VCaP (cell line): ENCODE measurements around the gene MTSS2.
A peak's percentile ranks its signal among the peaks of the same experiment; 100 is the strongest.

Experiments
- H3K27ac ChIP-seq: fragments of 450-650 bp; 2 replicates; pipeline ENCODE4 v1.5.1; 2017
- CTCF ChIP-seq: fragments of 450-650 bp; conservative IDR thresholded peaks from 2 replicates; pipeline ENCODE4 v1.5.1; 2017; ENCODE audit warnings: mild to moderate bottlenecking, moderate library complexity

The MTSS2 gene

DNA sequence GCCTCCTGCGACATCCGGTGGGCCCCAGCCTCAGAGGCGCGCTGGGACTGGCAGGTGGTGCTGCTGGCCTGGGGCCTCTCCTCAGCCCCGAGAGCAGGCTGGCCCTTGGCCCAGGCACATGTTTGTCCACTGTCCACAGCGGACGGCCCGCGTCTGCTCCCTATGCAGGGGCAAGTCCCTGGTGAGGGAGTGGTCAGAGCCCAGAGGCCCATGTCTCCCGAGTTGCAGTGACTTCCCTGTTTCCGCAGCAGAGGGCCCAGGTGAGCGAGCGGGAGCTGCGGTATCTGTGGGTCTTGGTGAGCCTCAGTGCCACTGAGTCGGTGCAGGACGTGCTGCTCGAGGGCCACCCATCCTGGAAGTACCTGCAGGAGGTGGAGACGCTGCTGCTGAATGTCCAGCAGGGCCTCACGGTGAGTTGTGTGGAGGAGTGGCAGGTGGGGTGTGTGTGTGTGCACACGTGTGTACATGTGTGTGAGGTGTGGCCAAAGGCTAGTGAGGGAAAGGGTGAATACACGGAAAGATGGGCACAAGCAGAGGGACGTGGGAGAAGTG, 29.1 kb downstream of the MTSS2 start:
- H3K27ac ChIP-seq = no peak overlapping the region; the same call in 1 of the 2 replicates
- TF ChIP-seq CTCF = peak; percentile 62

DNA sequence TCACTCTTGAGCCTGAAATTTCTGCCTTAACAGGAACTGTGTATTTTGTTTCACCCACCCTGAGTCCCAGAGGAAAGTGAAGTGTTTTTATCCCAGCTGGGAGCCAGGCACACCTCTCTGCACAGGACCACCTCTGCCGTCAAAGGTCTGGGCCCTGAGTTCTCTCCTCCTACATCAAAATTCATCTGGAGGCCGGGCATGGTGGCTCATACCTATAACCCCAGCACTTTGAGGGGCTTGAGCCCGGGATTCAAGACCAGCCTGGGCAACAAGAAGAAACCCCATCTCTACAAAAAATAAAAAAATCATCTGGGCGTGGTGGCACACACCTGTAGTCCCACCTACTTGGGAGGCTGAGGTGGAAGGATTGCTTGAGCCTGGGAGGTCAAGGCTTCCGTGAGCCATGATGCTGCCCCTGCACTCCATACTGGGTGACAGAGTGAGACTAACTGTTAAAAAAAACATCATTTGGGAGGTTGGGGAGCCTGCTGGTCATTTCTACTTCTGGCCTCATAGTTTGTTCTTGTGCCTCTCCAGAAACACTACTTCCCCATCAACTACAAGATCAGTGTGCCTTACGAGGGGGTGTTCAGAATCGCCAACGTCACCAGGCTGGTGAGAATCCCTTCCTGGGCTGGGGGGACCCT, 29.7 kb downstream of the MTSS2 start:
- TF ChIP-seq CTCF = no peak
- H3K27ac ChIP-seq = no peak overlapping the region; the same call in 1 of the 2 replicates

- no peak overlapping the region for H3K27ac ChIP-seq
- TF ChIP-seq CTCF = peak; percentile 81
Observed at GRCh38 chr16:70653809-70654771, 31.8 kb downstream of the MTSS2 start.

- no peak for TF ChIP-seq CTCF
- no peak overlapping the region for H3K27ac ChIP-seq
Observed at GRCh38 chr16:70653406-70653805, 32.4 kb downstream of the MTSS2 start.

DNA sequence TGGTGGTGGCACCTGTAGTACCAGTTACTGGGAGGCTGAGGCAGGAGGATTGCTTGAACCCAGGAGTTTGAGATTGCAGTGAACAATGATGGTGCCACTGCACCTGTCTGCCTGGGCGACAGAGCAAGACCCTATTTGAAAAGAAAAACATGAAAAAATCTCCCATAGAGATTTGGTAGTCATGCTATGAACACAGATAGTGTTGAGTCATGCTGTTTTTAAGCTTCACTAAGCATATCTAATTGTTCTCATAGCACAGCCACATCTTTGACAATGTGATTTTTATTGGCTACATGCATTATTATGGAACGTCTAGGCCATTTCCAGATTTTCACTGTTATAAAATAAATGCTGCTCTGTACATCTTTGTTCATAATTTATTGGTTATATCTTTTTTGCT, 33.5 kb downstream of the MTSS2 start:
- no peak overlapping the region for H3K27ac ChIP-seq
- no peak for TF ChIP-seq CTCF

- no peak overlapping the region for H3K27ac ChIP-seq
- no peak for TF ChIP-seq CTCF
Observed at GRCh38 chr16:70651524-70651923, 34.3 kb downstream of the MTSS2 start.

GRCh38 chr16:70650216-70650615, 35.6 kb downstream of the MTSS2 start:
- H3K27ac ChIP-seq = no peak overlapping the region
- TF ChIP-seq CTCF = no peak
